K562 (cell line): ENCODE measurements around the gene THRSP. TPM values are rescaled to one million over a fixed set of nuclear protein-coding genes. Genes with fewer than 3 reads are reported as not detected.

Source experiments
- ATAC-seq: fragments of 200-7000 bp; cut with Tn5 transposase; 3 replicates; pipeline ENCODE4 v1.9.1; 2020; ENCODE audit warnings: moderate library complexity
- BruUV-seq: library from RNA; stranded (reverse); fragments of 400-500 nt; replicated peaks from 2 replicates; lab custom pipeline; 2021; lab: Mats Ljungman, UMichigan
- CTCF ChIA-PET: fragments of 300-600 bp; formaldehyde crosslinking; extraction: SDS; loops from one replicate; lab custom pipeline; 2021; ENCODE audit warnings: low intra/inter-chr PET ratio; lab: Yijun Ruan, JAX
- POLR2A ChIA-PET: fragments of 300-600, 350-650 bp; sonication (Branson Sonifier 250); formaldehyde crosslinking; extraction: SDS; loops from one replicate; lab custom pipeline; 2021; ENCODE audit warnings: antibody characterized with exemption, inconsistent platforms; lab: Yijun Ruan, JAX
- DNase-seq, 4 experiments: peaks; one replicate each; pipeline versions ENCODE4 v3.0.0 to v3.0.0-alpha.2; 2011 to 2018; ENCODE audit warnings: low spot score in 3 of 4, mixed read lengths in 3 of 4; ENCODE audit errors: extremely low read depth in 1 of 4
- FAIRE-seq: peaks from 2 replicates; lab custom pipeline; 2011; peaks lifted over from hg19 to GRCh38; lab: Jason Lieb, UNC
- H2AFZ ChIP-seq: 2 replicates; pipeline ENCODE4 v1.6.0; 2011; ENCODE audit warnings: low read depth, low read length, control low read depth, inconsistent platforms
- H3K27ac ChIP-seq: fragments of 200-600 bp; 3 replicates; pipeline ENCODE4 v1.8.0; 2011; ENCODE audit warnings: low read depth, mild to moderate bottlenecking, control low read depth, inconsistent platforms, low read length, moderate library complexity, mixed read lengths; ENCODE audit errors: extremely low read depth
- H3K27me3 ChIP-seq, 2 experiments: fragments of 300-600 bp in 1 of 2; 2 replicates in 1 of 2; 3 replicates in 1 of 2; pipeline versions ENCODE4 v1.6.0 to v1.8.0; 2011; ENCODE audit warnings: inconsistent platforms in 2 of 2, low read length in 2 of 2, mild to moderate bottlenecking in 1 of 2, mixed read lengths in 1 of 2, moderate library complexity in 1 of 2; ENCODE audit not compliant: control insufficient read depth in 2 of 2, insufficient read depth in 2 of 2
- H3K36me3 ChIP-seq: fragments of 300-600 bp; 3 replicates; pipeline ENCODE4 v1.8.0; 2011; ENCODE audit warnings: mild to moderate bottlenecking, low read length, inconsistent platforms; ENCODE audit not compliant: control insufficient read depth, insufficient read depth
- H3K4me1 ChIP-seq, 2 experiments: fragments of 200-600 bp in 1 of 2; replicated peaks in 1 of 2; 2 replicates in 1 of 2; 3 replicates in 1 of 2; pipeline versions ENCODE4 v1.5.1 to v1.8.0; 2011; ENCODE audit warnings: inconsistent platforms in 2 of 2, low read length in 2 of 2, mild to moderate bottlenecking in 1 of 2, mixed read lengths in 1 of 2, moderate library complexity in 1 of 2; ENCODE audit not compliant: control insufficient read depth in 2 of 2, insufficient read depth in 2 of 2
- H3K4me2 ChIP-seq: 2 replicates; pipeline ENCODE4 v1.6.1; 2011; ENCODE audit warnings: low read length, control low read depth, inconsistent platforms, mixed read lengths; ENCODE audit not compliant: insufficient read depth
- H3K4me3 ChIP-seq: fragments of 200-600 bp; sonication (generic), shearing (Covaris generic); 2 replicates; pipeline ENCODE4 v1.5.1; 2016; ENCODE audit warnings: control low read depth, inconsistent platforms
- H3K79me2 ChIP-seq: fragments of 200-600 bp; 3 replicates; pipeline ENCODE4 v1.8.0; 2011; ENCODE audit warnings: low read length, inconsistent platforms; ENCODE audit not compliant: control insufficient read depth, insufficient read depth
- H3K9ac ChIP-seq, 2 experiments: 2 replicates each; pipeline versions ENCODE4 v1.6.0 to v1.6.1; 2011; ENCODE audit warnings: low read depth in 2 of 2, low read length in 2 of 2, control low read depth in 1 of 2, inconsistent platforms in 1 of 2, mild to moderate bottlenecking in 1 of 2, mixed read lengths in 1 of 2; ENCODE audit not compliant: insufficient read depth in 1 of 2
- H3K9me1 ChIP-seq: one replicate; pipeline ENCODE4 v1.6.0; 2011; ENCODE audit warnings: inconsistent platforms, mild to moderate bottlenecking, low read length, moderate library complexity; ENCODE audit not compliant: control insufficient read depth, insufficient read depth
- H3K9me3 ChIP-seq: replicated peaks from 2 replicates; pipeline ENCODE4 v1.5.1; 2011; ENCODE audit warnings: low read depth, low read length, inconsistent platforms; ENCODE audit not compliant: control insufficient read depth, insufficient read depth
- H4K20me1 ChIP-seq: replicated peaks from 2 replicates; pipeline ENCODE4 v1.6.1; 2011; ENCODE audit warnings: low read length, inconsistent platforms, mixed read lengths; ENCODE audit not compliant: control insufficient read depth, insufficient read depth
- CEBPB ChIP-seq: fragments of 450-650 bp; IDR thresholded peaks from 2 replicates; pipeline ENCODE4 v1.6.1; 2016; ENCODE audit warnings: missing genetic modification characterization, missing compliant biosample characterization
- HNRNPUL1 ChIP-seq: fragments of 200-400 bp; formaldehyde crosslinking; IDR thresholded peaks from 2 replicates; pipeline ENCODE4 v1.6.1; 2017; ENCODE audit warnings: low read length
- MAX ChIP-seq: sonication (generic); formaldehyde crosslinking; IDR thresholded peaks from 2 replicates; pipeline ENCODE4 v1.9.0; 2022; ENCODE audit warnings: mild to moderate bottlenecking, missing genetic modification reagents
- MEIS2 ChIP-seq: fragments of 450-650 bp; IDR thresholded peaks from 2 replicates; pipeline ENCODE4 v1.6.1; 2014; ENCODE audit warnings: mild to moderate bottlenecking; ENCODE audit not compliant: partially characterized antibody
- PRDM10 ChIP-seq: fragments of 450-650 bp; IDR thresholded peaks from 2 replicates; pipeline ENCODE4 v1.6.1; 2018; ENCODE audit not compliant: partially characterized antibody
- SPI1 ChIP-seq: IDR thresholded peaks from 2 replicates; pipeline ENCODE4 v1.6.1; 2011; ENCODE audit warnings: low read depth, low read length, control low read depth, borderline replicate concordance
- TCF3 ChIP-seq: sonication (generic); formaldehyde crosslinking; IDR thresholded peaks from 2 replicates; pipeline ENCODE4 v1.4.0; 2020; ENCODE audit warnings: mild to moderate bottlenecking, missing genetic modification reagents
- ZNF75A ChIP-seq: fragments of 450-650 bp; formaldehyde crosslinking; IDR thresholded peaks from 2 replicates; pipeline ENCODE4 v1.4.0; 2020; ENCODE audit warnings: mild to moderate bottlenecking
- WGBS: fragments of 100-300 bp; shearing (Covaris generic); methylation state at CpG from one replicate; pipeline ENCODE4 v1.1.6; 2016; ENCODE audit warnings: low coverage, mixed read lengths; ENCODE audit not compliant: insufficient coverage; ENCODE audit errors: missing lambda C conversion rate; 5-methylcytosine and 5-hydroxymethylcytosine counted together
- in situ Hi-C: fragments of 300-500 bp; cut with MboI; formaldehyde crosslinking; loops from 4 replicates; pipeline ENCODE4 v1.15.0; 2018; ENCODE audit warnings: inconsistent platforms, mixed read lengths
- intact Hi-C: fragments of 100-400 bp; cut with micrococcal nuclease; formaldehyde crosslinking; loops from 2 replicates; pipeline ENCODE4 v1.14.2; 2022
- polyA plus RNA-seq, 8 experiments: library from polyadenylated mRNA; depleted of rRNA in 4 of 8; stranded (reverse) in 5 of 8; unstranded in 3 of 8; fragments of >200 nt; fragmentation: Nextera tagmentation in 2 of 8; fragmentation: Illumina TruSeq in 1 of 8; extraction: Ambion mirVana in 2 of 8; extraction: Trizol in 1 of 8; gene quantifications; 2 replicates each; pipeline versions ENCODE4 v1.2.1 to v1.2.3, GENCODE V29; 2011 to 2014; ENCODE audit warnings: inconsistent platforms in 1 of 8, missing spikeins in 1 of 8
- total RNA-seq, 7 experiments: library from RNA; depleted of rRNA in 6 of 7; stranded (reverse); fragments of >200 nt in 6 of 7; fragmentation: Illumina TruSeq in 2 of 7; extraction: Trizol in 2 of 7; gene quantifications; 2 replicates each; pipeline versions ENCODE4 v1.2.1 to v1.2.3, GENCODE V29; 2011 to 2021; ENCODE audit warnings: low replicate concordance in 1 of 7

THRSP gene
- total and polyA plus RNA-seq, 9 of the 15 experiments (the other 6 are each of a cell fraction or from before 2014, with no cell fraction given): 0.23 to 0.56 (median 0.31) TPM; not detected in 2

GRCh38 chr11:78094250-78094649 lies 30.6 kb downstream of the THRSP start:
- ATAC-seq (peak; percentile 74), FAIRE-seq (no peak), DNase-seq (no peak)
- no peak overlapping the region for H3K4me3 ChIP-seq
- no TSS peak for BruUV-seq
- H3K79me2 ChIP-seq: no peaks in the 10 kb centered on the region
- H3K9ac ChIP-seq: no peak overlapping the region; a peak in 1 of 4 replicates
- no peaks in the 10 kb centered on the region for H3K9me1 ChIP-seq
- no peak overlapping the region; the same call in 1 of the 2 replicates for H3K4me2 ChIP-seq
- no peaks in the 10 kb centered on the region for H3K9me3 ChIP-seq
- no peak overlapping the region for H3K27ac ChIP-seq
- H2AFZ ChIP-seq: 0 out of 2 replicates have a peak overlapping the region, but pooled peaks have one; percentile 4
- TF ChIP-seq HNRNPUL1 (no peak), MAX (peak; percentile 13; the same call in 1 of the 2 replicates), TCF3 (CRISPR knock-in tag) (peak; percentile 16; the same call in 1 of the 2 replicates), PRDM10 (peak; percentile 23), CEBPB (peak; percentile 59), MEIS2 (peak; percentile 35), ZNF75A (CRISPR knock-in tag) (no peak), SPI1 (no peak)
- in situ Hi-C loops: no loop called here
- 70% methylated on average over 2 of the region's 2 CpGs for WGBS
- ChIA-PET CTCF (no interaction called here), POLR2A (interaction anchor here (1.3 kb wide), 1 partner anchor 14 kb away, joined by 8 read pairs; no protein-coding TSS in a partner anchor)
- H3K27me3 ChIP-seq: no peaks in the 10 kb centered on the region
- H3K4me1 ChIP-seq: peaks cover 4 to 9% of the 10 kb centered on the region in 2 experiments; a peak in 4 of 5 replicates
- H3K36me3 ChIP-seq: peaks cover 17% of the 10 kb centered on the region; the same call in 2 of the 3 replicates
- intact Hi-C loops: no loop called here
- no peaks in the 10 kb centered on the region for H4K20me1 ChIP-seq
